Uterus (tissue), 2 donors: ENCODE measurements around the gene ABCC12.

Source experiments
- POLR2A ChIP-seq, 2 donors: fragments of 450-650 bp; IDR thresholded peaks; one replicate each; pipeline ENCODE4 v1.6.1; 2016; ENCODE audit warnings: antibody characterized with exemption in 2 of 2, mild to moderate bottlenecking in 1 of 2, moderate library complexity in 1 of 2
- TF ChIP-seq, protein P1 (sequence below), 4 experiments: fragments of 200-600 bp in 2 of 4; fragments of 450-650 bp in 2 of 4; sonication (generic) in 2 of 4; IDR thresholded peaks; one replicate each; pipeline ENCODE4 v1.5.1; 2016 to 2019; ENCODE audit warnings: antibody characterized with exemption in 4 of 4, mild to moderate bottlenecking in 2 of 4, moderate library complexity in 1 of 4

DNA sequence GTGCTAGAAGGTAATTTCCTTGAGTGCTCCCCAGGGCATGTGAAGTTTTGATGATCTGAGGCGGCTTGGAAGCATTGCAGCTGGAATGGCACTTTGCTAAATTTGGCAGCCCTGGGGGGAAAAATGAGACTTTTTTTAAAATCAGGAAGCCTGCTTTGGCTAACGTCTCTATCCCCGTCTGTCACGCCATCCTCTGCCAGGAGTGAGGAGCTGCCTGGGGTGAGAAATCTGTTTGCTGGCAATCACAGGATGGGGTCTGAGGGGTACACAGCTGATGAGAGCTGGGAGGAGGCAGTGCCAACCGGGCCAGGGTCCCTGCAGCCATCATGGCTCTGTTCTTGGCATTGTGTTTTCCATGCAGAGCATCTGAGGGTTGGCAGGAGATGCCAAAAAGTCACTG is 2.0 kb downstream of the ABCC12 start:
- no peak for TF ChIP-seq POLR2A (IDR thresholded peaks at IDR 0.05)
- TF ChIP-seq, protein P1, sequence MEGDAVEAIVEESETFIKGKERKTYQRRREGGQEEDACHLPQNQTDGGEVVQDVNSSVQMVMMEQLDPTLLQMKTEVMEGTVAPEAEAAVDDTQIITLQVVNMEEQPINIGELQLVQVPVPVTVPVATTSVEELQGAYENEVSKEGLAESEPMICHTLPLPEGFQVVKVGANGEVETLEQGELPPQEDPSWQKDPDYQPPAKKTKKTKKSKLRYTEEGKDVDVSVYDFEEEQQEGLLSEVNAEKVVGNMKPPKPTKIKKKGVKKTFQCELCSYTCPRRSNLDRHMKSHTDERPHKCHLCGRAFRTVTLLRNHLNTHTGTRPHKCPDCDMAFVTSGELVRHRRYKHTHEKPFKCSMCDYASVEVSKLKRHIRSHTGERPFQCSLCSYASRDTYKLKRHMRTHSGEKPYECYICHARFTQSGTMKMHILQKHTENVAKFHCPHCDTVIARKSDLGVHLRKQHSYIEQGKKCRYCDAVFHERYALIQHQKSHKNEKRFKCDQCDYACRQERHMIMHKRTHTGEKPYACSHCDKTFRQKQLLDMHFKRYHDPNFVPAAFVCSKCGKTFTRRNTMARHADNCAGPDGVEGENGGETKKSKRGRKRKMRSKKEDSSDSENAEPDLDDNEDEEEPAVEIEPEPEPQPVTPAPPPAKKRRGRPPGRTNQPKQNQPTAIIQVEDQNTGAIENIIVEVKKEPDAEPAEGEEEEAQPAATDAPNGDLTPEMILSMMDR (IDR thresholded peaks at IDR 0.05), result no peak
